Esophagus squamous epithelium (tissue), 5 donors: ENCODE measurements around the gene ERF. TPM values are rescaled to one million over a fixed set of nuclear protein-coding genes. Genes with fewer than 3 reads are reported as not detected.
A peak's percentile ranks its signal among the peaks of the same experiment; 100 is the strongest.
"Not testable (repeated sequence)": the region's sequence is repeated elsewhere in the genome, so short reads cannot be mapped to it uniquely, and the experiment has no call there.

Experiments used
- DNase-seq: peaks from one replicate; lab custom pipeline; 2025; lab: John Stamatoyannopoulos, UW
- H3K27ac ChIP-seq, 4 donors: fragments of 200-600 bp; sonication (generic); one replicate each; pipeline ENCODE4 v1.5.1; 2016 to 2019; ENCODE audit warnings: mild to moderate bottlenecking in 1 of 4
- H3K27me3 ChIP-seq, 4 donors: fragments of 200-600 bp; sonication (generic); 1 replicate in 3 of 4; 2 replicates in 1 of 4; pipeline versions ENCODE4 v1.5.1 to v1.6.0; 2017 to 2021; ENCODE audit warnings: antibody characterized with exemption in 1 of 4
- H3K36me3 ChIP-seq, 3 donors: fragments of 200-600 bp; sonication (generic); one replicate each; pipeline ENCODE4 v1.5.1; 2016 to 2019
- H3K4me1 ChIP-seq, 3 donors: fragments of 200-600 bp; sonication (generic); one replicate each; pipeline ENCODE4 v1.5.1; 2017 to 2019
- H3K4me3 ChIP-seq, 4 donors: fragments of 200-600 bp; sonication (generic); 1 replicate in 3 of 4; 2 replicates in 1 of 4; pipeline ENCODE4 v1.5.1; 2016 to 2019; ENCODE audit warnings: mild to moderate bottlenecking in 2 of 4, moderate library complexity in 1 of 4
- H3K9me3 ChIP-seq, 3 donors: fragments of 200-600 bp; sonication (generic); one replicate each; pipeline ENCODE4 v1.5.1; 2016 to 2019
- POLR2A ChIP-seq, 4 donors: fragments of 450-650 bp; IDR thresholded peaks; one replicate each; pipeline ENCODE4 v1.6.1; 2017; ENCODE audit warnings: antibody characterized with exemption in 4 of 4, mild to moderate bottlenecking in 4 of 4, moderate library complexity in 3 of 4
- WGBS, 2 donors: methylation state at CpG; one replicate each; pipeline ENCODE4 v1.1.5; 2018; 5-methylcytosine and 5-hydroxymethylcytosine counted together
- intact Hi-C: fragments of 100-400 bp; cut with DNase I; formaldehyde crosslinking; loops from one replicate; pipeline ENCODE4 v1.15.0; 2022
- total RNA-seq, 4 donors: library from RNA; depleted of rRNA; stranded (reverse); fragments of >200 nt; gene quantifications; one replicate each; pipeline ENCODE4 v1.1.0, GENCODE V29; 2016
- TF ChIP-seq, protein P1 (sequence below), 6 experiments: fragments of 450-650 bp in 4 of 6; fragments of 200-600 bp in 2 of 6; sonication (generic) in 2 of 6; IDR thresholded peaks; one replicate each; pipeline ENCODE4 v1.5.1; 2016 to 2019; ENCODE audit warnings: antibody characterized with exemption in 6 of 6, mild to moderate bottlenecking in 4 of 6, moderate library complexity in 4 of 6
- donor health status: DM: yes; HTN: yes; CAD: no.

ERF gene
- total RNA-seq, 4 donors from 2014 or later: 13.3 to 32.5 (median 21.0) TPM

- H3K27ac ChIP-seq: peak overlapping the region; percentile 97 to 100 (median 98)
- H3K27me3 ChIP-seq: no peaks in the 10 kb centered on the region
- TF ChIP-seq, protein P1, sequence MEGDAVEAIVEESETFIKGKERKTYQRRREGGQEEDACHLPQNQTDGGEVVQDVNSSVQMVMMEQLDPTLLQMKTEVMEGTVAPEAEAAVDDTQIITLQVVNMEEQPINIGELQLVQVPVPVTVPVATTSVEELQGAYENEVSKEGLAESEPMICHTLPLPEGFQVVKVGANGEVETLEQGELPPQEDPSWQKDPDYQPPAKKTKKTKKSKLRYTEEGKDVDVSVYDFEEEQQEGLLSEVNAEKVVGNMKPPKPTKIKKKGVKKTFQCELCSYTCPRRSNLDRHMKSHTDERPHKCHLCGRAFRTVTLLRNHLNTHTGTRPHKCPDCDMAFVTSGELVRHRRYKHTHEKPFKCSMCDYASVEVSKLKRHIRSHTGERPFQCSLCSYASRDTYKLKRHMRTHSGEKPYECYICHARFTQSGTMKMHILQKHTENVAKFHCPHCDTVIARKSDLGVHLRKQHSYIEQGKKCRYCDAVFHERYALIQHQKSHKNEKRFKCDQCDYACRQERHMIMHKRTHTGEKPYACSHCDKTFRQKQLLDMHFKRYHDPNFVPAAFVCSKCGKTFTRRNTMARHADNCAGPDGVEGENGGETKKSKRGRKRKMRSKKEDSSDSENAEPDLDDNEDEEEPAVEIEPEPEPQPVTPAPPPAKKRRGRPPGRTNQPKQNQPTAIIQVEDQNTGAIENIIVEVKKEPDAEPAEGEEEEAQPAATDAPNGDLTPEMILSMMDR (IDR thresholded peaks at IDR 0.05): peak in 3 of 6 experiments; percentile 4 to 17 (median 15)
- peak in 3 of 4 donors; percentile 59 to 96 (median 92) for TF ChIP-seq POLR2A (IDR thresholded peaks at IDR 0.05)
- intact Hi-C loops: no loop called here
- peak; percentile 99 for DNase-seq
- H3K4me1 ChIP-seq: peaks cover 22 to 41% (median 28%) of the 10 kb centered on the region in 3 donors
- no peaks in the 10 kb centered on the region for H3K9me3 ChIP-seq
- H3K4me3 ChIP-seq: peak overlapping the region; percentile 61 to 98 (median 70)
- H3K36me3 ChIP-seq: peaks cover 13 to 17% (median 14%) of the 10 kb centered on the region in 3 donors
- 0% methylated on average over 15 to 29 of the region's 46 CpGs for WGBS, 2 donors
Measured at GRCh38 chr19:42268142-42268703, 13.3 kb upstream of the ERF start.

DNA sequence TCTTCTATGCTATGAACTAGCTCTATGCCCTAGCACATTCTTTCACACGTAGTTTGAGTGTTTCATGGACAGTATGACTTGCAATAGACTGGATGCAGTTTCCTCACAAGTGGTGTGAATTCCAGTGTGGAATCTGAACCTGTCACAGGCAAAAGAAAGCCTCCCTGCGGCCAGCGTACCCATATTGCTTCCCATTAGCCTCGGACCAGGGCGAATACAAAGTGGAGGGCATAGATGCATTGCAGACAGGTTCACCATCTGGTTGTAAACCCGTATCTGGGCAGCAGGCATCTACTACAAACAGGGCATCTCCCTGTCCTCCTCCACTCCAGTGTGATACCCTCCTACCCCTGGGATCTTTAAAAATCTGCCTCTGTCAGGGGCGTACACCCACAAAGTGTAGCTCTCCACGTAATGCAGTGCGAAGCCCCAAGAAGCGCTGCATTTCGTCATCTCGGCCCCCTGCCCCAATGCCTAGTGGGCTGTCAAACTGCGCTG lies 12.8 kb upstream of the ERF start:
- Histone ChIP-seq H3K27ac (peak overlapping the region; percentile 97 to 100 (median 98)), H3K4me3 (peak overlapping the region; percentile 61 to 98 (median 70)), H3K36me3 (peaks cover 9 to 11% (median 9%) of the 10 kb centered on the region in 3 donors), H3K9me3 (no peaks in the 10 kb centered on the region), H3K27me3 (no peaks in the 10 kb centered on the region), H3K4me1 (peaks cover 22 to 41% (median 28%) of the 10 kb centered on the region in 3 donors)
- intact Hi-C loops: no loop called here
- WGBS, 2 donors: 6 to 11% methylated on average over 12 to 13 of the region's 13 CpGs
- no peak for TF ChIP-seq POLR2A (IDR thresholded peaks at IDR 0.05)
- TF ChIP-seq, protein P1 (IDR thresholded peaks at IDR 0.05): peak in 1 of 6 experiments; percentile 10
- DNase-seq: no peak

DNA sequence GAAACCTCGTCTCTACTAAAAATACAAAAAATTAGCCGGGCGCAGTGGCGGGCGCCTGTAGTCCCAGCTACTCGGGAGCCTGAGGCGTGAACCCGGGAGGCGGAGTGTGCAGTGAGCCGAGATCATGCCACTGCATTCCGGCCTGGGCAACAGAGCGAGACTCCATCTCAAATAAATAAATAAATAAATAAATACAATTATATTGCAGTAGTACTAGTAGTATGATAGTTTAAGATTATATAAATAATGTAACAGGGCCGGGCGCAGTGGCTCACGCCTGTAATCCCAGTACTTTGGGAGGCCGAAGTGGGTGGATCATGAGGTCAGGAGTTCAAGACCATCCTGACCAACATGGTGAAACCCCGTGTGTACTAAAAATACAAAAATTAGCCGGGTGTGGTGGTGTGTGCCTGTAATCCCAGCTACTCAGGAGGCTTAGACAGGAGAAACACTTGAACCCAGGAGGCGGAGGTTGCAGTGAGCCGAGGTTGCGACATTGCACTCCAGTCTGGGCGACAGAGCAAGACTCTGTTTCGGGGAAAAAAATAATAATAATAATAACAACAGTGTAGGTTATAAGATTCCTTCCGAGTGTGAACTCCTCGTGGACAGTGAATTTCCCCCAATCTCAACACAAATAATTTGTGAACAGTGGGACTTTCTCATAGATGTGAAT lies 12.1 kb upstream of the ERF start:
- not testable (repeated sequence) for H3K36me3 ChIP-seq
- peaks cover 22 to 35% (median 28%) of the 10 kb centered on the region in 3 donors for H3K4me1 ChIP-seq

DNA sequence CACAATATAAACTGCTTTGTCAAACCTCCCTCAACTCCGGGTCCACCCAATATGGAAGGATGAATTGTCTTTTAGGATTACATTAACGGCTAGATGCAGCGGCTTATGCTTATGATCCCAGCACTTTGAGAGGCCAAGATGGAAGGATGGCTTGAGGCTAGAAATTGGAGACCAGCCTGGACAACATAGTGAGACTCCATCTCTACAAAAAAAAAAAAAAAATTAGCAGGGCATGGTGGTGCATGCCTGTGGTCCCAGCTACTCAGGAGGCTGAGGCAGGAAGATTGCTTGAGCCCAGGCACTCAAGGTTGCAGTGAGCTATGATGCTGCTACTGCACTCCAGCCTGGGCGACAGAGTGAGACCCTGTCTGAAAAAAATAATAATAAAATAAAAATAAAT lies 11.2 kb upstream of the ERF start:
- H3K9me3 ChIP-seq, H3K4me3 ChIP-seq, H3K27ac ChIP-seq, intact Hi-C loops, DNase-seq, H3K27me3 ChIP-seq, H3K36me3 ChIP-seq: not testable (repeated sequence)
- H3K4me1 ChIP-seq: peaks cover 19 to 26% (median 20%) of the 10 kb centered on the region in 3 donors
- WGBS, 2 donors: 75 to 95% methylated on average over 2 to 4 of the region's 4 CpGs

More for the DNA sequence above, 12.1 kb upstream of the ERF start:
- peak overlapping the region in 1 of 4 donors; percentile 99 for H3K27ac ChIP-seq
- DNase-seq, H3K4me3 ChIP-seq, H3K9me3 ChIP-seq, intact Hi-C loops, H3K27me3 ChIP-seq: not testable (repeated sequence)
- 88 to 91% methylated on average over 24 to 25 of the region's 25 CpGs for WGBS, 2 donors

DNA sequence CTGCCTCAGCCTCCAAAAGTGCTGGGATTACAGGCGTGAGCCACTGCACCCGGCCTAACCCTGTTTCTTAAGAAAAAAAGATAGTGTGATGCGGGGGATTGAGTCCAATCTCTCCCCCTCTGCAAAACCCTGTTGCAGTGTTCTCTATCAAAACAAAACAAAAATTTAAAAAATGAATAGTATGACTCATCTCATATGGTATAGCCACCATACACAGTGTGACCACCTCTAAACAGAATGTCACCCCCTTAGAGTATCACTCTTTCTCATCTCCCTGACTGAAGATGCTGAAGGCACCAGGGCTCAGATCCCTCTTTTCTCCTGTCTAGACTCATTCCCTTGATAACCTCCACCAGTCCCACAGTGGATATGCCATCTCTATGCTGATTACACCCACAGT lies 6.8 kb upstream of the ERF start:
- Histone ChIP-seq H3K27ac (no peak overlapping the region), H3K4me3 (no peak overlapping the region), H3K27me3 (no peaks in the 10 kb centered on the region), H3K36me3 (no peaks in the 10 kb centered on the region), H3K9me3 (no peaks in the 10 kb centered on the region), H3K4me1 (peaks cover 0 to 4% (median under 1%) of the 10 kb centered on the region in 3 donors)
- TF ChIP-seq, protein P1 (IDR thresholded peaks at IDR 0.05): no peak
- no peak for TF ChIP-seq POLR2A (IDR thresholded peaks at IDR 0.05)
- intact Hi-C loops: no loop called here
- no peak for DNase-seq
- 93 to 94% methylated on average over 3 of the region's 3 CpGs for WGBS, 2 donors

DNA sequence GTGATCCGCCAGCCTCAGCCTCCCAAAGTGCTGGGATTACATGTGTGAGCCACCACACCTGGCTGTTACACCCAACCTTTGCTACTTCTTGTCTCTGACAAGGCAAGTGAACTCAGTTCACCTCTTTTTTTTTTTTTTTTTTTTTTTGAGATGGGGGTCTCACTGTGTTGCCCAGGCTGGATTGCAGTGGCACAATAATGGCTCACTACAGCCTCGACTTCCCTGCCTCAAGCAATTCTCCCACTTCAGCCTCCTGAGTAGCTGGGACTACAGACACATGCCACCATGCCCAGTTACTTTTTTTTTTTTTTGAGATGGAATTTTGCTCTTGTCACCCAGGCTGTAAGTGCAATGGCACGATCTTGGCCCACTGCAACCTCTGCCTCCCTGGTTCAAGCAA lies 2.9 kb upstream of the ERF start:
- H3K9me3 ChIP-seq, H3K27ac ChIP-seq, DNase-seq, H3K36me3 ChIP-seq, intact Hi-C loops, H3K27me3 ChIP-seq, H3K4me3 ChIP-seq: not testable (repeated sequence)
- peaks cover 2 to 28% (median 16%) of the 10 kb centered on the region in 3 donors for H3K4me1 ChIP-seq
- 81 to 83% methylated on average over 3 of the region's 3 CpGs for WGBS, 2 donors
